ENCODE measurements around the gene OR7D2. TPM values are rescaled to one million over a fixed set of nuclear protein-coding genes. Genes with fewer than 3 reads are reported as not detected.

OR7D2 gene
- polyA plus RNA-seq, 6 donors from 2014 or later, result 0.42 TPM; not detected in 5

Other genes starting within 250 kb of the OR7D2 start
- not detected for gene MUC16, start 168.6 kb upstream of the OR7D2 start, polyA plus RNA-seq (ENCODE audit: low read depth in 6 of 6)
- not detected for gene OR1M1, start 91.9 kb upstream of the OR7D2 start, polyA plus RNA-seq (ENCODE audit: low read depth in 6 of 6)
- not detected for gene OR7G2, start 71.5 kb upstream of the OR7D2 start, polyA plus RNA-seq (ENCODE audit: low read depth in 6 of 6)
- gene OR7G1, start 63.2 kb upstream of the OR7D2 start, polyA plus RNA-seq (ENCODE audit: low read depth in 6 of 6), result not detected
- gene OR7G3, start 52.0 kb upstream of the OR7D2 start, polyA plus RNA-seq (ENCODE audit: low read depth in 6 of 6), result not detected
- 10 to 100 TPM; 28.6 to 76.1 (median 37.6) TPM for gene ZNF317, start 38.6 kb upstream of the OR7D2 start, polyA plus RNA-seq (ENCODE audit: low read depth in 6 of 6)
- not detected for gene OR7D4, start 40.6 kb downstream of the OR7D2 start, polyA plus RNA-seq (ENCODE audit: low read depth in 6 of 6)
- gene OR7E24, start 72.0 kb downstream of the OR7D2 start, polyA plus RNA-seq (ENCODE audit: low read depth in 6 of 6), result not detected
- 10 to 100 TPM in 4 of 6 donors, 1 to 10 TPM in 2; 5.2 to 37.3 (median 11.3) TPM for gene ZNF699, start 130.9 kb downstream of the OR7D2 start, polyA plus RNA-seq (ENCODE audit: low read depth in 6 of 6)
- 10 to 100 TPM; 40.6 to 62.3 (median 46.7) TPM for gene ZNF559, start 145.2 kb downstream of the OR7D2 start, polyA plus RNA-seq (ENCODE audit: low read depth in 6 of 6)
- 1 to 10 TPM in 5 of 6 donors, not detected in 1; 1.1 to 4.9 (median 1.4) TPM for gene ZNF177, start 184.0 kb downstream of the OR7D2 start, polyA plus RNA-seq (ENCODE audit: low read depth in 6 of 6)

All from naive B cell (primary cell).